HG02798 (cell line): ENCODE measurements around the gene NAT8.
"Not testable (repeated sequence)": the region's sequence is repeated elsewhere in the genome, so short reads cannot be mapped to it uniquely, and the experiment has no call there.

Experiments used
- ATAC-seq: cut with Tn5 transposase; IDR thresholded peaks from one replicate; pipeline ENCODE4 v1.9.1; 2021; ENCODE audit warnings: mild to moderate bottlenecking; ENCODE audit not compliant: unreplicated experiment, poor library complexity

Gene NAT8, protein sequence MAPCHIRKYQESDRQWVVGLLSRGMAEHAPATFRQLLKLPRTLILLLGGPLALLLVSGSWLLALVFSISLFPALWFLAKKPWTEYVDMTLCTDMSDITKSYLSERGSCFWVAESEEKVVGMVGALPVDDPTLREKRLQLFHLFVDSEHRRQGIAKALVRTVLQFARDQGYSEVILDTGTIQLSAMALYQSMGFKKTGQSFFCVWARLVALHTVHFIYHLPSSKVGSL

GRCh38 chr2:73642338-73643018 is at the start of gene NAT8:
Gene NAT8 (minus strand): TSS chr2:73642422. CDS start chr2:73641628, 794 bp downstream.
- no peak for ATAC-seq

GRCh38 chr2:73690372-73691088 is 48.3 kb upstream of the NAT8 start:
- ATAC-seq = peak; percentile 88

GRCh38 chr2:73688494-73688893 is 46.3 kb upstream of the NAT8 start:
- not testable (repeated sequence) for ATAC-seq

DNA sequence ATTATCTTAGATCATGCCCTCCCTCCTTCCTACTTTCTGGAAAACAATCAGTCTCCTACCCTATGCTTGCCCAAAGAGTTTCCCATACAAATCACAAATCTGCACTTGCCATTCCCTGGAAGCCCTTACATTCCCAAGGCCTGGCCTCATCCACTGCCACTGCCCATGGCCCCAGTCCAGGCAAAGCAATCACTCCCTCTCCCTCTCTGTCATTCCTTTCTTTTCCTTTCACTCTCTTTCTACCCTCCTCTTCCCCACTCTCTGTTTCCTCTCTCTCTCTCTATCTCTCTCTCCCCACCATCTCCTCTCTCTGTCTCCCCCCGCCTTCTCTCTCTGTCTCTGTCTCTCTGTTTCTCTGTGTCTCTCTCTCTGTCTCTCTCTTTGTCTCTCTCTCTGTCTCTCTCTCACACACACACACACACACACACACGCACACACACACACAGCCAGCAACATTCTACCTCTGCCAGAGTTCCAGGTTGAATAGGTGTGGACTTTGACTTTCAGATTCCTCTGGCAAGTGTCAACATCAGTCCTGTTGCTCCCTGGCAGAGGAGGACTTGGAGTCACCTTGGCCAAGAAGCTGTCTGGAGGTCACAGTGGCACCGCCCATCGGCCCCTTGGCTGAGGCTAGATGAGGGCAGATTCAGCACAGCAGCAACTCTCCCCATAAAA is 43.7 kb upstream of the NAT8 start:
- no peak for ATAC-seq

GRCh38 chr2:73684905-73685304 is 42.7 kb upstream of the NAT8 start:
- not testable (repeated sequence) for ATAC-seq

- not testable (repeated sequence) for ATAC-seq
Measured at GRCh38 chr2:73684325-73684724, 42.1 kb upstream of the NAT8 start.

GRCh38 chr2:73679951-73680571 is 37.8 kb upstream of the NAT8 start:
- not testable (repeated sequence) for ATAC-seq

GRCh38 chr2:73679237-73679636 is 37.0 kb upstream of the NAT8 start:
- ATAC-seq = not testable (repeated sequence)

DNA sequence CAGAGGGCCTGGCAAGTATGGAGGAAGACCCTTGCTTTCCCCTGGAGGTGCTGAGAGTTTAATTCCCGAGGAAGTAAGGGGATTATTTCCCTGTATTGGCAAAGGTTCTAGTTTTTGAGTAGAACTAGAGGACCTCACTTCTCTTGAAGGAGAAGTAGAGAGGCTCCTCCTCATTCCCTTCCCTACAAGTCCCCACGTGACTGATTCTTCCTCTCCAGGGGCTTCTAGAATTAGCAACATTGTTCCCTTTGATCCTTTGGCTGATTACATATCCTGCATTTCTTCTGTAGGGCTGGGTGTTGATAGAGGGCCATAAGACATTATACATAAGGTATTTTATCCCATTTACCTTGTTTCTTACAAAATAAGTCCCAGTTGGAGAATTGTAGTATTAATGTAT is 35.8 kb upstream of the NAT8 start:
- ATAC-seq = not testable (repeated sequence)

DNA sequence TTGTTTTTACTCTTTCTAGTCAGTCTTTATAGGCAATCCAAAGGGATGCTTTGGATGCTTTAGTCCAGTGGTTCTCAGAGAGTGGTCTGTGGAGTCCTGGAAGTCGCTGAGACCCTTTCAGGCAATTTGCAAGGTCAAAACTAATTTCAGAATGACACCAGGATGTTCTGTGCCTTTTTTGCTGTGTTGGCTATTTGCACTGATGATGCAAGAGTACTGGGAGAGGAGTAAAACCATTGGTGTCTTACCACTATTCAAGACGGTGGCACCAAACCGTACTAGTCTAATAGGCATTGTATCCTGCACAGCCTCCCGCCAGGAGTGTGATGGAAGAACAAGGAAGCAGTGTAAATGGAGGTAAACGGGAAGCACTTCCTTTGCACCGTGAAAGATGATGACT is 34.0 kb upstream of the NAT8 start:
- ATAC-seq = not testable (repeated sequence)

- not testable (repeated sequence) for ATAC-seq
Measured at GRCh38 chr2:73674696-73675157, 32.5 kb upstream of the NAT8 start.

GRCh38 chr2:73669976-73670375 is 27.8 kb upstream of the NAT8 start:
- not testable (repeated sequence) for ATAC-seq

DNA sequence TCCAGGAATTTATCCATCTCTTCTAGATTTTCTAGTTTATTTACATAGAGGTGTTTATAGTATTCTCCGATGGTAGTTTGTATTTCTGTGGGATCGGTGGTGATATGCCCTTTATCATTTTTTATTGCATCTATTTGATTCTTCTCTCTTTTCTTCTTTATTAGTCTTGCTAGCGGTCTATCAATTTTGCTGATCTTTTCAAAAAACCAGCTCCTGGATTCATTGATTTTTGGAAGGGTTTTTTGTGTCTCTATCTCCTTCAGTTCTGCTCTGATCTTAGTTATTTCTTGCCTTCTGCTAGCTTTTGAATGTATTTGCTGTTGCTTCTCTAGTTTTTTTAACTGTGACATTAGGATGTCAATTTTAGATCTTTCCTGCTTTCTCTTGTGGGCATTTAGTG is 25.0 kb upstream of the NAT8 start:
- not testable (repeated sequence) for ATAC-seq

GRCh38 chr2:73654175-73654574 is 12.0 kb upstream of the NAT8 start:
- no peak for ATAC-seq

GRCh38 chr2:73652348-73652747 is 10.1 kb upstream of the NAT8 start:
- ATAC-seq = no peak

- ATAC-seq = no peak
Measured at GRCh38 chr2:73651591-73652230, 9.5 kb upstream of the NAT8 start.

- ATAC-seq = not testable (repeated sequence)
Measured at GRCh38 chr2:73647690-73648089, 5.5 kb upstream of the NAT8 start.

GRCh38 chr2:73641767-73642062 is 507 bp downstream of the NAT8 start:
- ATAC-seq = no peak

DNA sequence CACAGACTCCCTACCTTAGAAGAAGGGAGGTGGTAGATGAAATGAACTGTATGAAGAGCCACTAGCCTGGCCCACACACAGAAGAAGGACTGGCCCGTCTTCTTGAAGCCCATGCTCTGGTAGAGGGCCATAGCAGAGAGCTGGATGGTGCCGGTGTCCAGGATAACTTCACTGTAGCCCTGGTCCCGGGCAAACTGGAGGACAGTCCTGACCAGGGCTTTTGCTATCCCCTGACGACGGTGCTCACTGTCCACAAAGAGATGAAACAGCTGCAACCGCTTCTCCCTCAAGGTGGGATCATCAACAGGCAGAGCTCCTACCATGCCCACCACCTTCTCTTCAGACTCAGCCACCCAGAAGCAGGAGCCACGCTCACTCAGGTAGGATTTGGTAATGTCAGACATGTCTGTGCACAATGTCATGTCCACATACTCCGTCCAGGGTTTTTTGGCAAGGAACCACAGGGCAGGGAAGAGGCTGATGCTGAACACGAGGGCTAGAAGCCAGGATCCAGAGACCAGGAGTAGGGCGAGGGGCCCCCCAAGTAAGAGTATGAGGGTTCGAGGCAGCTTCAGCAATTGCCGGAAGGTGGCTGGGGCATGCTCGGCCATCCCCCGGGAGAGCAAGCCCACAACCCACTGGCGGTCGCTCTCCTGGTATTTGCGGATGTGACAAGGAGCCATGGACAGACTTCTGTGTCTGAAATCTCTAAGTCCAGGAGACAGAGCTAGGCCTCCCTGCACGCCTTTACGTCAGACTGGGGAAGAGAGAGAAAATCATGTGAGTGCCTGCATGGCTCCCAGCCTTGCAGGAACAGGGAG is 1.1 kb downstream of the NAT8 start:
- no peak for ATAC-seq
